Stomach (tissue), 9 donors: ENCODE measurements around the gene FRYL. TPM values are rescaled to one million over a fixed set of nuclear protein-coding genes. Genes with fewer than 3 reads are reported as not detected.
"Not testable (repeated sequence)": the region's sequence is repeated elsewhere in the genome, so short reads cannot be mapped to it uniquely, and the experiment has no call there.

Experiments used
- DNase-seq, 2 donors: peaks; one replicate each; pipeline versions ENCODE4 v3.0.0 to v3.0.0-alpha.2; 2013 to 2019
- H3K27ac ChIP-seq, 5 donors: fragments of 200-600 bp in 4 of 5; sonication (generic) in 4 of 5; one replicate each; pipeline ENCODE4 v1.5.1; 2013 to 2019; ENCODE audit warnings: mild to moderate bottlenecking in 1 of 5, moderate library complexity in 1 of 5
- H3K27me3 ChIP-seq, 3 donors: fragments of 200-600 bp; sonication (generic); one replicate each; pipeline ENCODE4 v1.5.1; 2017 to 2019; ENCODE audit warnings: mixed run types in 1 of 3
- H3K36me3 ChIP-seq, 4 donors: fragments of 200-600 bp; sonication (generic); 1 replicate in 3 of 4; 2 replicates in 1 of 4; pipeline ENCODE4 v1.5.1; 2016 to 2019
- H3K4me1 ChIP-seq, 4 donors: fragments of 200-600 bp; sonication (generic); one replicate each; pipeline ENCODE4 v1.5.1; 2016 to 2019
- H3K4me3 ChIP-seq, 4 donors: fragments of 200-600 bp; sonication (generic) in 3 of 4; one replicate each; pipeline ENCODE4 v1.5.1; 2016 to 2019; ENCODE audit warnings: mild to moderate bottlenecking in 1 of 4
- H3K9me3 ChIP-seq, 4 donors: fragments of 200-600 bp; sonication (generic); one replicate each; pipeline ENCODE4 v1.5.1; 2016 to 2019
- EP300 ChIP-seq: sonication (generic); formaldehyde crosslinking; IDR thresholded peaks from one replicate; pipeline ENCODE4 v1.6.1; 2017; ENCODE audit warnings: antibody characterized with exemption
- POLR2A ChIP-seq, 4 donors: fragments of 450-650 bp; IDR thresholded peaks; one replicate each; pipeline ENCODE4 v1.6.1; 2016; ENCODE audit warnings: antibody characterized with exemption in 4 of 4, control low read depth in 2 of 4, mild to moderate bottlenecking in 1 of 4, moderate library complexity in 1 of 4
- POLR2AphosphoS5 ChIP-seq, 3 donors: sonication (generic); formaldehyde crosslinking; IDR thresholded peaks; one replicate each; pipeline ENCODE4 v1.6.1; 2016; ENCODE audit warnings: antibody characterized with exemption in 3 of 3
- WGBS, 5 donors: extraction: QIAGEN DNeasy Blood & Tissue Kit in 3 of 5; methylation state at CpG; one replicate each; pipeline versions ENCODE4 v1.1.5 to v1.1.7; 2013 to 2018; 5-methylcytosine and 5-hydroxymethylcytosine counted together
- intact Hi-C: fragments of 100-400 bp; cut with DNase I; formaldehyde crosslinking; loops from one replicate; pipeline ENCODE4 v1.15.1; 2023; ENCODE audit warnings: low total_unique reads
- polyA plus RNA-seq, 3 donors: library from polyadenylated mRNA; stranded (reverse); fragments of 200-250 nt; gene quantifications; one replicate each; pipeline ENCODE4 v1.2.3, GENCODE V29; 2013
- total RNA-seq, 5 donors: library from RNA; depleted of rRNA; stranded (reverse); fragments of >200 nt; gene quantifications; one replicate each; pipeline versions ENCODE4 v1.1.0 to v1.2.3, GENCODE V29; 2014 to 2016
- TF ChIP-seq, protein P1 (sequence below), 7 experiments: fragments of 450-650 bp in 4 of 7; fragments of 200-600 bp in 3 of 7; sonication (generic) in 3 of 7; IDR thresholded peaks; one replicate each; pipeline ENCODE4 v1.5.1; 2016 to 2019; ENCODE audit warnings: antibody characterized with exemption in 7 of 7, control low read depth in 2 of 7, mild to moderate bottlenecking in 1 of 7
- donor health status: healthy with polysubstance abuse.
- donor health status: Bipolar disorder and iron deficiency.
- donor health status: healthy.

The FRYL gene
- total and polyA plus RNA-seq, 8 donors = 6.4 to 697 (median 67.0) TPM

DNA sequence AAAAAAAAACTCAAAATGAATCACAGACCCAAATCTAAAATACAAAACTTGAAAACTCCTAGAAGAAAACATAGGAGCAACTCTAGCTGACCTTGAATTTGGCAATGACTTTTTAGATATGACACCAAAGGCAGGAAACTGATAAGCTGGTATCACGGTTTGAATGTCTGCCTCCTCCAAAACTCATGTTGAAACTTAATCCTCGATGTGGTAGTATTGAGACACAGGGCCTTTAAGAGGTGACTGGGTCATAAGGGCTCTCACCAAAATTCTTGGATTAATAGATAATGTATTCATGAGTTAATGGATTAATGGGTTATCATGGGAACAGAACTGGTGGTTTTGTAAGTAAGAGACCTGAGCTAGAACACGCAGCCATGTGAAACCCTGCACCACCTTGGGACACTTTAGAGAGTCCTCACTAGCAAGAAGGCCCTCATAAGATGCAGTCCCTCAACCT lies 40.5 kb downstream of the FRYL start:
- WGBS, 5 donors = 43 to 61% (median 49%) methylated on average over 3 of the region's 3 CpGs
- Histone ChIP-seq H3K27ac (no peak overlapping the region), H3K4me1 (peaks cover 16 to 43% (median 27%) of the 10 kb centered on the region in 4 donors), H3K27me3 (no peaks in the 10 kb centered on the region), H3K9me3 (no peaks in the 10 kb centered on the region), H3K36me3 (no peaks in the 10 kb centered on the region), H3K4me3 (no peak overlapping the region)
- DNase-seq = no peak
- intact Hi-C loops = no loop called here
- TF ChIP-seq POLR2AphosphoS5 (IDR thresholded peaks at IDR 0.05) (no peak), POLR2A (IDR thresholded peaks at IDR 0.05) (no peak), EP300 (no peak)
- TF ChIP-seq, protein P1, sequence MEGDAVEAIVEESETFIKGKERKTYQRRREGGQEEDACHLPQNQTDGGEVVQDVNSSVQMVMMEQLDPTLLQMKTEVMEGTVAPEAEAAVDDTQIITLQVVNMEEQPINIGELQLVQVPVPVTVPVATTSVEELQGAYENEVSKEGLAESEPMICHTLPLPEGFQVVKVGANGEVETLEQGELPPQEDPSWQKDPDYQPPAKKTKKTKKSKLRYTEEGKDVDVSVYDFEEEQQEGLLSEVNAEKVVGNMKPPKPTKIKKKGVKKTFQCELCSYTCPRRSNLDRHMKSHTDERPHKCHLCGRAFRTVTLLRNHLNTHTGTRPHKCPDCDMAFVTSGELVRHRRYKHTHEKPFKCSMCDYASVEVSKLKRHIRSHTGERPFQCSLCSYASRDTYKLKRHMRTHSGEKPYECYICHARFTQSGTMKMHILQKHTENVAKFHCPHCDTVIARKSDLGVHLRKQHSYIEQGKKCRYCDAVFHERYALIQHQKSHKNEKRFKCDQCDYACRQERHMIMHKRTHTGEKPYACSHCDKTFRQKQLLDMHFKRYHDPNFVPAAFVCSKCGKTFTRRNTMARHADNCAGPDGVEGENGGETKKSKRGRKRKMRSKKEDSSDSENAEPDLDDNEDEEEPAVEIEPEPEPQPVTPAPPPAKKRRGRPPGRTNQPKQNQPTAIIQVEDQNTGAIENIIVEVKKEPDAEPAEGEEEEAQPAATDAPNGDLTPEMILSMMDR (IDR thresholded peaks at IDR 0.05) = no peak

DNA sequence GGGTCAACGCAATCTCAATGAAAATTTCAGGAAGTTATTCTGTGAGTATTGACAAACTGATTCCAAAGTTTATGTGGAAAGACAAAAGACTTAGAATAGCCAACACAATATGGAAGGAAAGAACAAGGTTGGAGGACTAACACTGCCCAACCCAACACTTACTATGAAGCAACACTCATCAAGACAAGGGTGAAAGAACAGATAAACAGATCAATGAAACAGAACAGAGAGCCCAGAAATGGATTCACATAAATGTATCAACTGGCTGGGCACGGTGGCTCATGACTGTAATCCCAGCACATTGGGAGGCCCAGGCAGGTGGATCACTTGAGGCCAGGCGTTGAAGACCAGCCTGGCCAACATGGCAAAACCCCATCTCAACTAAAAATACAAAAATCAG lies 41.2 kb downstream of the FRYL start:
- intact Hi-C loops = no loop called here

DNA sequence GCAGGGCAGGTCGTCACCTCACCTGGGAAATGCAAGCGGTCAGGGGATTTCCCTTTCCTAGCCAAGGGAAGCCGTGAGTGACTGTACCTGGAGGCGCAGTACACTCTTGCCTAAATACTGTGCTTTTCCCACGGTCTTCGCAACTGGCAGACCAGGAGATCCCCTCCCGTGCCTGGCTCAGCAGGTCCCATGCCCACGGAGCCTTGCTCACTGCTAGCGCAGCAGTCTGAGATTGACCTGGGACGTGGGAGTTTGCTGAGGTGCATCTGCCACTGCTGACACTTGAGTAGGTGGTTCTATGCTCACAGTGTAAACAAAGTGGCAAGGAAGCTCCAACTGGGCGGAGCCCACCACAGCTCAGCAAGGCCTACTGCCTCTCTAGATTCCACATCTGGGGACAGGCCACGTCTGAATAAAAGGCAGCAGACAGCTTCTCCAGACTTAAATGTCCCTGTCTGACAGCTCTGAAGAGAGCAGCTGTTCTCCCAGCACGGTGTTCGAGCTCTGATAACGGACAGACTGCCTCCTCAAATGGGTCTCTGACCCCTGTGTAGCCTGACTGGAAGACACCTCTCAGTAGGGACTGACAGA lies 51.1 kb downstream of the FRYL start:
- H3K9me3 ChIP-seq, H3K27ac ChIP-seq, intact Hi-C loops, H3K36me3 ChIP-seq, H3K27me3 ChIP-seq, H3K4me3 ChIP-seq, DNase-seq: not testable (repeated sequence)
- WGBS, 5 donors = 87 to 98% (median 90%) methylated on average over 10 to 15 of the region's 15 CpGs
- H3K4me1 ChIP-seq = peaks cover 0 to 51% (median 24%) of the 10 kb centered on the region in 4 donors

More for the DNA sequence above, 41.2 kb downstream of the FRYL start:
- no peaks in the 10 kb centered on the region for H3K36me3 ChIP-seq
- no peak overlapping the region for H3K4me3 ChIP-seq
- no peaks in the 10 kb centered on the region for H3K27me3 ChIP-seq
- no peak for DNase-seq
- no peak overlapping the region for H3K27ac ChIP-seq
- TF ChIP-seq POLR2AphosphoS5 (IDR thresholded peaks at IDR 0.05) (no peak), EP300 (no peak), POLR2A (IDR thresholded peaks at IDR 0.05) (no peak)
- TF ChIP-seq, protein P1 (IDR thresholded peaks at IDR 0.05) = no peak
- 94 to 100% (median 96%) methylated on average over 3 of the region's 3 CpGs for WGBS, 5 donors
- H3K9me3 ChIP-seq = no peaks in the 10 kb centered on the region
- peaks cover 16 to 41% (median 26%) of the 10 kb centered on the region in 4 donors for H3K4me1 ChIP-seq

DNA sequence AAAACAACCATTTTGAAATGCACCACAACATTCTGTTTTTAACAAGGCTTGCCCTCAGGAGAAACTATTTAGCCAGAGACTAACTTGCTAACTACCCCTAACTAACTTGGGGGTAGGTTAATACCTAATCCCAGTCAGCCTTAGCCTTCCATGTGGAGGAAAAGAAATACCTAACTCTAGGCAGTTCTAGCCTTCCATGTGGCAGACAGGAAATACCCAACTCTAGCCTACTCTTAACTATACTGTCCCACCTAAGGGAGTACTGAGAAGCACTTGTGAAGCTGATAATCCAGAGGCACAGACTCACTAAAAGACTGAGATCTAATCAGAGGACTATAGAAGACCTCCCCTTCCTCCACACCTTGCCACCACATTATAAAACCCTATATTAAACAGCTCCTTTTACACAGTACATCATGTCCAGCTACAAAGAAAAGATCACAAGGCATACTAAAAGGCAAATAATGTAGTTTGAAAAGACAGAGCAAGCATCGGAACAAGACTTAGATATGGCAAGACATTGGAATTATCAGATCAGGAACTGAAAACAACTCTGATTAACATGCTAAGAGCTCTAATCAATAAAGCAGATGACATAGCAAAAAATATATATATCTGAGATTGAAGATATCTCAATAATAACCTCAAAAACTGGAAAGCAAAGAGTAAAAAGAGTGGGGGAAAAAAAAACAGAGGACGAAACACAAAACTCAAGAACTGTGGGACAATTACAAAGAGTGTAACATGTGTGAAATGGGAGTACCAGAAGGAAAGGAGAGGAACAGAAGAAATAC lies 52.2 kb downstream of the FRYL start:
- intact Hi-C loops = no loop called here
- TF ChIP-seq POLR2A (IDR thresholded peaks at IDR 0.05) = no peak
- no peak for TF ChIP-seq EP300
- no peak for TF ChIP-seq POLR2AphosphoS5 (IDR thresholded peaks at IDR 0.05)
- TF ChIP-seq, protein P1 (IDR thresholded peaks at IDR 0.05) = no peak
- Histone ChIP-seq H3K9me3 (no peaks in the 10 kb centered on the region), H3K27ac (no peak overlapping the region), H3K27me3 (no peaks in the 10 kb centered on the region), H3K36me3 (peaks cover 0 to 6% (median 0%) of the 10 kb centered on the region in 4 donors), H3K4me1 (peaks cover 0 to 59% (median 26%) of the 10 kb centered on the region in 4 donors), H3K4me3 (no peak overlapping the region)
- 71 to 88% (median 76%) methylated on average over 2 of the region's 2 CpGs for WGBS, 5 donors
- DNase-seq = no peak
